T-cell (primary cell): ENCODE measurements around the gene VPS72. TPM values are rescaled to one million over a fixed set of nuclear protein-coding genes. Genes with fewer than 3 reads are reported as not detected.
A peak's percentile ranks its signal among the peaks of the same experiment; 100 is the strongest.
"Not testable (repeated sequence)": the region's sequence is repeated elsewhere in the genome, so short reads cannot be mapped to it uniquely, and the experiment has no call there.

Source experiments
- ATAC-seq, 4 experiments: fragments of 200-7000 bp in 3 of 4; fragments of 150-1000 bp in 1 of 4; cut with Tn5 transposase; replicated peaks in 1 of 4; 1 replicate in 3 of 4; 2 replicates in 1 of 4; pipeline ENCODE4 v1.10.0; 2021; ENCODE audit warnings: moderate library complexity in 3 of 4, mild to moderate bottlenecking in 2 of 4, moderate number of reproducible peaks in 1 of 4
- CTCF ChIA-PET, 2 donors: fragments of 300-600 bp; sonication (Branson Sonifier 250); formaldehyde crosslinking; loops; one replicate each; lab custom pipeline; 2022; ENCODE audit warnings: antibody characterized with exemption in 2 of 2; lab: Charles Lee
- POLR2A ChIA-PET, 2 donors: fragments of 300-600 bp; sonication (Branson Sonifier 250); formaldehyde crosslinking; loops; one replicate each; lab custom pipeline; 2022; ENCODE audit warnings: antibody characterized with exemption in 2 of 2; lab: Charles Lee
- DNase-seq, 35 experiments: peaks; one replicate each; pipeline versions ENCODE4 v3.0.0 to v3.0.0-alpha.2; 2013 to 2023
- H3K27ac ChIP-seq: one replicate; pipeline ENCODE4 v1.5.1; 2013; ENCODE audit warnings: low read length
- H3K27me3 ChIP-seq, 2 experiments: replicated peaks in 1 of 2; 1 replicate in 1 of 2; 2 replicates in 1 of 2; pipeline versions ENCODE4 v1.6.1 to v1.7.0; 2013; ENCODE audit warnings: low read length in 1 of 2, mixed read lengths in 1 of 2; ENCODE audit not compliant: control insufficient read depth in 2 of 2, insufficient read depth in 2 of 2; ENCODE audit errors: extremely low read depth in 1 of 2
- H3K36me3 ChIP-seq, 2 donors: 1 replicate in 1 of 2; 2 replicates in 1 of 2; pipeline versions ENCODE4 v1.6.1 to v1.7.0; 2013; ENCODE audit warnings: low read length in 1 of 2; ENCODE audit not compliant: control insufficient read depth in 2 of 2, insufficient read depth in 1 of 2; ENCODE audit errors: extremely low read depth in 1 of 2
- H3K4me1 ChIP-seq, 2 experiments: 1 replicate in 1 of 2; 2 replicates in 1 of 2; pipeline versions ENCODE4 v1.6.1 to v1.7.0; 2013; ENCODE audit warnings: low read length in 2 of 2, mixed read lengths in 1 of 2; ENCODE audit not compliant: insufficient read depth in 2 of 2, control insufficient read depth in 1 of 2; ENCODE audit errors: extremely low read depth in 1 of 2
- H3K4me3 ChIP-seq, 2 donors: 1 replicate in 1 of 2; 2 replicates in 1 of 2; pipeline versions ENCODE4 v1.5.1 to v1.7.0; 2013; ENCODE audit warnings: mild to moderate bottlenecking in 2 of 2, low read length in 1 of 2, moderate library complexity in 1 of 2; ENCODE audit not compliant: control insufficient read depth in 1 of 2; ENCODE audit errors: extremely low read depth in 1 of 2
- H3K9me3 ChIP-seq: 2 replicates; pipeline ENCODE4 v1.7.0; 2013
- H3K27ac Mint-ChIP-seq, 2 donors: one replicate each; pipeline ENCODE4 v1.8.0; 2020 to 2021; ENCODE audit warnings: mild to moderate bottlenecking in 2 of 2, mixed read lengths in 2 of 2
- H3K27me3 Mint-ChIP-seq, 2 donors: one replicate each; pipeline ENCODE4 v1.8.0; 2021 to 2022; ENCODE audit warnings: mixed read lengths in 2 of 2
- H3K36me3 Mint-ChIP-seq: one replicate; pipeline ENCODE4 v1.8.0; 2021; ENCODE audit warnings: mixed read lengths
- H3K4me1 Mint-ChIP-seq, 3 donors: one replicate each; pipeline ENCODE4 v1.8.0; 2020 to 2022; ENCODE audit warnings: mixed read lengths in 3 of 3, mild to moderate bottlenecking in 1 of 3
- H3K4me3 Mint-ChIP-seq, 3 donors: one replicate each; pipeline ENCODE4 v1.8.0; 2020 to 2022; ENCODE audit warnings: mild to moderate bottlenecking in 3 of 3, mixed read lengths in 3 of 3, moderate library complexity in 3 of 3
- H3K9me3 Mint-ChIP-seq, 3 donors: one replicate each; pipeline ENCODE4 v1.8.0; 2020 to 2022; ENCODE audit warnings: mixed read lengths in 3 of 3
- WGBS: methylation state at CpG from one replicate; pipeline ENCODE4 v1.1.5; 2013; ENCODE audit warnings: missing lambda C conversion rate; ENCODE audit not compliant: insufficient coverage; 5-methylcytosine and 5-hydroxymethylcytosine counted together
- total RNA-seq, 35 experiments: library from RNA in 6 of 35; stranded (reverse) in 6 of 35; fragments of 120-200 nt in 1 of 35; gene quantifications; one replicate each; pipeline versions ENCODE4 v1.2.1 to v1.2.4 and lab custom pipeline; 2013 to 2026

Gene VPS72
- total RNA-seq, 5 donors from 2014 or later (not counting 1 experiment from before 2014, with no cell fraction given): 50.2 to 84.5 (median 58.9) TPM

DNA sequence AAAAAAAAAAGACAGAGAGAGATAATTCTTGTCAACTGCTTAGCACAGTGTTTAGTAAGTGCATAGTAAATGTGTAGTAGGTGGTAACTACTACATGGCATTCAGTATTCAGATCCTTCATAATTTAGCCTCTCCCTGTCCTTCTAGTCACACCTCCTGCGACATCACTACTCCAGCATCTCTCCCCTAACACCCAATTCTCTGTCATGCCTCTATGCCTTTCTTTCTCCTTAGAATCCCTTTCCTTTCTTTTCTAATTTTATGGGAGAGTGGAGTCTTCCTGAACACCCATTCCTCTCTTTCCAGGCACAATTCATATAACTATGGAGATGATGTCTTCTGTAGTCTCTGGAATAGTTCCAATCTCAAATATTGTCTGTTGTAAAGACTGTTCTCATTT, 3.9 kb upstream of the VPS72 start:
- H3K27me3 Mint-ChIP-seq: no peaks in the 10 kb centered on the region
- no peaks in the 10 kb centered on the region for H3K9me3 Mint-ChIP-seq
- no peak overlapping the region for H3K4me3 Mint-ChIP-seq
- Histone ChIP-seq H3K4me3 (no peak overlapping the region), H3K27ac (no peak overlapping the region), H3K27me3 (no peaks in the 10 kb centered on the region), H3K4me1 (peaks cover 11 to 23% of the 10 kb centered on the region in 2 experiments), H3K36me3 (no peaks in the 10 kb centered on the region), H3K9me3 (no peaks in the 10 kb centered on the region)
- CTCF ChIA-PET: no interaction called here
- ATAC-seq (no peak), DNase-seq (no peak)
- peaks cover 3% of the 10 kb centered on the region for H3K36me3 Mint-ChIP-seq
- no peak overlapping the region for H3K27ac Mint-ChIP-seq
- WGBS: no CpG with 5 or more reads among the region's 1 CpG
- POLR2A ChIA-PET: interaction anchor here in 1 of 2 donors (0.7 kb wide), 1 partner anchor 209 kb away, joined by 5 read pairs; no protein-coding TSS in a partner anchor
- peaks cover 35 to 41% (median 35%) of the 10 kb centered on the region in 3 donors for H3K4me1 Mint-ChIP-seq

DNA sequence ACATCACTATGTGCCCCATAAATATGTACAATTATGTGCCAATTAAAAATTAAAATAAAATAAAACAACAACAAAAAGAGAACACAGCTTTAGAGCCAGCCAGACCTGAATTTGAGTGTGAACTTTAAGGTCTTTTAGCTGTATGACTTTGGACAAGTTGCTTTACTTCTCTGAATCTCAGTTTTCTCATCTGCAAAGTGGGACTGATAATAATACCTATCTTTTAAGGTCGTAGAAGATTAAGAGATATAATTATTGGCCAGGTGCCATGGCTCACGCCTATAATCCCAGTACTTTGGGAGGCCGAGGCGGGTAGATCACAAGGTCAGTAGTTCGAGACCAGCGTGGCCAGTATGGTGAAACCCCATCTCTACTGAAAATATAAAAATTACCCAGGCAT, 3.3 kb upstream of the VPS72 start:
- H3K4me1 ChIP-seq: peaks cover 14 to 27% of the 10 kb centered on the region in 2 experiments
- H3K27me3 ChIP-seq: no peaks in the 10 kb centered on the region
- H3K36me3 Mint-ChIP-seq: peaks cover 3% of the 10 kb centered on the region
- H3K27me3 Mint-ChIP-seq: no peaks in the 10 kb centered on the region
- POLR2A ChIA-PET: interaction anchor here in 1 of 2 donors (0.6 to 0.7 kb wide), 2 partner anchors 37 to 210 kb away, joined by 4 to 5 read pairs; partner anchors contain the start of gene TNFAIP8L2
- no peaks in the 10 kb centered on the region for H3K9me3 Mint-ChIP-seq
- no peak overlapping the region for H3K4me3 Mint-ChIP-seq
- CTCF ChIA-PET: interaction anchor here in 1 of 2 donors (0.6 kb wide), 2 partner anchors 15 to 37 kb away, joined by 4 read pairs; partner anchors contain the start of gene TNFAIP8L2
- H3K4me3 ChIP-seq: no peak overlapping the region
- WGBS: no CpG with 5 or more reads among the region's 6 CpGs
- no peak for DNase-seq
- peaks cover 37 to 41% (median 37%) of the 10 kb centered on the region in 3 donors for H3K4me1 Mint-ChIP-seq
- H3K27ac ChIP-seq: no peak overlapping the region
- no peak for ATAC-seq
- H3K9me3 ChIP-seq: no peaks in the 10 kb centered on the region
- H3K36me3 ChIP-seq: no peaks in the 10 kb centered on the region
- no peak overlapping the region for H3K27ac Mint-ChIP-seq

DNA sequence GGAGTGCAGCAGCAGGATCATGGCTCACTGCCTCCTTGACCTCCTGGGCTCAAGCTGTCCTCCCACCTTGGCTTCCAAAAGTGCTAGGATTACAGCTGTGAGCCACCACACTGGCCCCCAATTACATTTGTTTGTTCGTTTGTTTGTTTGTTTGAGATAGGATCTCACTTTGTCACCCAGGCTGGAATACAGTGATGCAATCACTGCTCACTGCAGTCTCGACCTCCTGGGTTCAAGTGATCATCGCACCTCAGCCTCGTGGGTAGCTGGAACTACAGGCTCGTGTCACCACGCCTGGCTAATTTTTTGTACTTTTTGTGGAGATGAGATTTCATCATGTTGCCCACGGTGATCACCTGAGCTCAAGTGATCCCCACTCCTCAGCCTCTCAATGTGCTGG, 2.0 kb upstream of the VPS72 start:
- POLR2A ChIA-PET: interaction anchor here in 1 of 2 donors (0.6 kb wide), 1 partner anchor 54 kb away, joined by 3 read pairs; no protein-coding TSS in a partner anchor
- no peak overlapping the region for H3K4me3 Mint-ChIP-seq

DNA sequence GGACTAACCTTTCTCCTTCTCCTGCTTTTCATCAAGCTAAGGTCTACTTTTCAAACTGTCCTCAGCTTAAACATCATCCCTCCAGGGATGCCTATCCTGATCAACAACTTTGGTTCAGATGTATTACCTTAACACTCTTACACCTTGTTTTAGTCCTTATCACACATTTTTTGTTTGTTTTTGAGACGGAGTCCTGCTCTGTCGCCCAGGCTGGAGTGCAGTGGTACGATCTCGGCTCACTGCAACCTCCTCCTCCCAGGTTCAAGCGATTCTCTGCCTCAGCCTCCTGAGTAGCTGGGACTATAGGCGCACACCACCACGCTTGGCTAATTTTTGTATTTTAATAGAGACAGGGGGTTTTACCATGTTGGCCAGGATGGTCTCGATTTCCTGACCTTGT, 1.3 kb downstream of the VPS72 start:
- peak overlapping the region in 1 of 2 donors; percentile 19 for H3K27ac Mint-ChIP-seq
- H3K27me3 ChIP-seq, CTCF ChIA-PET, DNase-seq, H3K27me3 Mint-ChIP-seq, ATAC-seq, H3K9me3 ChIP-seq, H3K4me3 ChIP-seq, H3K27ac ChIP-seq, H3K9me3 Mint-ChIP-seq: not testable (repeated sequence)
- H3K4me1 Mint-ChIP-seq: peaks cover 34 to 40% (median 37%) of the 10 kb centered on the region in 3 donors
- peaks cover 12 to 15% of the 10 kb centered on the region in 2 experiments for H3K4me1 ChIP-seq
- 100% methylated on average over 2 of the region's 8 CpGs for WGBS
- peaks cover 3 to 25% of the 10 kb centered on the region in 2 donors for H3K36me3 ChIP-seq
- POLR2A ChIA-PET: interaction anchor here in 1 of 2 donors (0.6 kb wide), 1 partner anchor 156 kb away, joined by 4 read pairs; no protein-coding TSS in a partner anchor
- H3K36me3 Mint-ChIP-seq: peaks cover 20% of the 10 kb centered on the region
- peak overlapping the region; percentile 98 to 100 (median 99) for H3K4me3 Mint-ChIP-seq

More for the DNA sequence above, 2.0 kb upstream of the VPS72 start:
- no CpG with 5 or more reads among the region's 7 CpGs for WGBS
- no peaks in the 10 kb centered on the region for H3K27me3 Mint-ChIP-seq
- peaks cover 0 to 1% of the 10 kb centered on the region in 2 donors for H3K36me3 ChIP-seq
- H3K4me1 ChIP-seq: peaks cover 12 to 19% of the 10 kb centered on the region in 2 experiments
- peaks cover 36 to 40% (median 37%) of the 10 kb centered on the region in 3 donors for H3K4me1 Mint-ChIP-seq
- CTCF ChIA-PET: interaction anchor here in 1 of 2 donors (0.7 kb wide), 1 partner anchor 829 kb away, joined by 3 read pairs; no protein-coding TSS in a partner anchor
- H3K27ac ChIP-seq: no peak overlapping the region
- ATAC-seq (no peak), DNase-seq (no peak)
- no peak overlapping the region for H3K27ac Mint-ChIP-seq
- no peaks in the 10 kb centered on the region for H3K9me3 ChIP-seq
- H3K36me3 Mint-ChIP-seq: peaks cover 3% of the 10 kb centered on the region
- no peaks in the 10 kb centered on the region for H3K27me3 ChIP-seq
- no peaks in the 10 kb centered on the region for H3K9me3 Mint-ChIP-seq
- no peak overlapping the region for H3K4me3 ChIP-seq

DNA sequence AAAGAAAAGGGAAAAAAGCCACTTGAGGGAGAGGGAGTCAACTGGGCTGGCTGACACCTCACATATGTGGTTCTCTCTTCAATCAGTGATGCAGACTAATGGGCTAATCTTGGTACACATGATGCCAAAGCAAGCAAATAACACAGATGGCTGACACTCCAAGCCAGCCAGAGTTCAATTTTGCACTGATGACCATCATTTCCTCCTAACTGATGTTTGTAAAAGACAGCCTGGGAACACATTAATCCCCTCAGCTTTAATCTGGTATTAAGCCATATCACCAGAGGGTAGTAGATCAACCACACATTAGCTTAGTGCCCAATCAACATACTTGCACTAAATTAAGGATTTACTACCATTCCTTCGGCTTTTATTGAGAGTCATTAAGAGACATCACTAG, 2.8 kb downstream of the VPS72 start:
- no peak overlapping the region for H3K27ac Mint-ChIP-seq

DNA sequence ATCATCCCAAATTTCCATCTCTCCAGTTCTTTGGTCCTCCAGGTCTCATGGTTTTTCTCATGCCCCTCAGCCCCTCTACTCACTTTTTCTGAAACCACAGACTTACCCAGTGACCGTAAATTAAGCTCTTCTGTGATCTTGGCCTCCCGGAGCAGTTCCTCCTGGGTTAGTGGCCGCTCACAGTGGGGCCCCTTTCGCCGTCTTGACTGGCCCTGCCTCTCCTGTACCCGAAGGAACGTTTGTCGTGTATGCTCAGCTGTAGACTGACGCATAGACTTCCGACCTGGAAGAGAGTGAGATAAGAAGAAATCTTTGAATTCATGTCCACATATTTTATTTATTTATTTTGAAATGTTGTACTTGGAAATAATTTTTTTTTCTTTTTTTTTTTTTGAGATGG, 5.8 kb downstream of the VPS72 start:
- Histone ChIP-seq H3K9me3 (no peaks in the 10 kb centered on the region), H3K4me3 (no peak overlapping the region), H3K36me3 (peaks cover 8 to 55% of the 10 kb centered on the region in 2 donors), H3K27ac (no peak overlapping the region), H3K27me3 (no peaks in the 10 kb centered on the region), H3K4me1 (peaks cover 7 to 8% of the 10 kb centered on the region in 2 experiments)
- H3K4me1 Mint-ChIP-seq: peaks cover 17 to 23% (median 21%) of the 10 kb centered on the region in 3 donors
- ChIA-PET POLR2A (interaction anchor here in 1 of 2 donors (0.6 kb wide), 1 partner anchor 133 kb away, joined by 6 read pairs; no protein-coding TSS in a partner anchor), CTCF (no interaction called here)
- H3K27me3 Mint-ChIP-seq: no peaks in the 10 kb centered on the region
- H3K36me3 Mint-ChIP-seq: peaks cover 38% of the 10 kb centered on the region
- ATAC-seq (no peak), DNase-seq (no peak)
- H3K4me3 Mint-ChIP-seq: no peak overlapping the region
- WGBS: 100% methylated on average over 2 of the region's 10 CpGs
- no peak overlapping the region for H3K27ac Mint-ChIP-seq
- no peaks in the 10 kb centered on the region for H3K9me3 Mint-ChIP-seq

More for the DNA sequence above, 2.8 kb downstream of the VPS72 start:
- Mint-ChIP-seq H3K27me3 (no peaks in the 10 kb centered on the region), H3K9me3 (no peaks in the 10 kb centered on the region), H3K36me3 (peaks cover 28% of the 10 kb centered on the region), H3K4me3 (no peak overlapping the region), H3K4me1 (peaks cover 34 to 40% (median 37%) of the 10 kb centered on the region in 3 donors)
- H3K9me3 ChIP-seq: no peaks in the 10 kb centered on the region
- ATAC-seq: no peak
- H3K4me1 ChIP-seq: peaks cover 12 to 15% of the 10 kb centered on the region in 2 experiments
- WGBS: no CpG with 5 or more reads among the region's 1 CpG
- H3K27ac ChIP-seq: no peak overlapping the region
- no peaks in the 10 kb centered on the region for H3K27me3 ChIP-seq
- no peak overlapping the region for H3K4me3 ChIP-seq
- no peak for DNase-seq
- POLR2A ChIA-PET: interaction anchor here in 1 of 2 donors (0.5 kb wide), 1 partner anchor 10 kb away, joined by 3 read pairs; no protein-coding TSS in a partner anchor
- H3K36me3 ChIP-seq: peaks cover 3 to 38% of the 10 kb centered on the region in 2 donors
- CTCF ChIA-PET: interaction anchor here in 1 of 2 donors (0.6 kb wide), 1 partner anchor 49 kb away, joined by 3 read pairs; no protein-coding TSS in a partner anchor
